Measurements from ENCODE around the gene DMXL2.

- TF ChIP-seq RAD21 (IDR thresholded peaks at IDR 0.05; ENCODE audit: low read length) = peak; percentile 38; the same call in 1 of the 2 replicates
- no peak for TF ChIP-seq REST (IDR thresholded peaks at IDR 0.05; ENCODE audit: low read depth, low read length)
- no peak for TF ChIP-seq RXRA (IDR thresholded peaks at IDR 0.05; ENCODE audit: borderline replicate concordance, low read depth)
- TF ChIP-seq ZBTB33 (IDR thresholded peaks at IDR 0.05; ENCODE audit: borderline replicate concordance, low read depth) = no peak
- TF ChIP-seq, protein P1, sequence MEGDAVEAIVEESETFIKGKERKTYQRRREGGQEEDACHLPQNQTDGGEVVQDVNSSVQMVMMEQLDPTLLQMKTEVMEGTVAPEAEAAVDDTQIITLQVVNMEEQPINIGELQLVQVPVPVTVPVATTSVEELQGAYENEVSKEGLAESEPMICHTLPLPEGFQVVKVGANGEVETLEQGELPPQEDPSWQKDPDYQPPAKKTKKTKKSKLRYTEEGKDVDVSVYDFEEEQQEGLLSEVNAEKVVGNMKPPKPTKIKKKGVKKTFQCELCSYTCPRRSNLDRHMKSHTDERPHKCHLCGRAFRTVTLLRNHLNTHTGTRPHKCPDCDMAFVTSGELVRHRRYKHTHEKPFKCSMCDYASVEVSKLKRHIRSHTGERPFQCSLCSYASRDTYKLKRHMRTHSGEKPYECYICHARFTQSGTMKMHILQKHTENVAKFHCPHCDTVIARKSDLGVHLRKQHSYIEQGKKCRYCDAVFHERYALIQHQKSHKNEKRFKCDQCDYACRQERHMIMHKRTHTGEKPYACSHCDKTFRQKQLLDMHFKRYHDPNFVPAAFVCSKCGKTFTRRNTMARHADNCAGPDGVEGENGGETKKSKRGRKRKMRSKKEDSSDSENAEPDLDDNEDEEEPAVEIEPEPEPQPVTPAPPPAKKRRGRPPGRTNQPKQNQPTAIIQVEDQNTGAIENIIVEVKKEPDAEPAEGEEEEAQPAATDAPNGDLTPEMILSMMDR (IDR thresholded peaks at IDR 0.05) = peak; percentile 64
- no peak for TF ChIP-seq NRF1 (IDR thresholded peaks at IDR 0.05; ENCODE audit: low read depth, low read length)
These were observed 123.1 kb downstream of the DMXL2 start for GRCh38 chr15:51499379-51499976.

Data from SK-N-SH (cell line).